Liver (tissue), 9 donors: Measurements from ENCODE around the gene UNC13A. TPM values are rescaled to one million over a fixed set of nuclear protein-coding genes. Genes with fewer than 3 reads are reported as not detected.

Experiments used
- DNase-seq: peaks from one replicate; pipeline ENCODE4 v3.0.0-alpha.2; 2017; ENCODE audit warnings: low spot score
- H3K27ac ChIP-seq, 2 donors: one replicate each; pipeline ENCODE4 v1.7.0; 2013; ENCODE audit warnings: inconsistent platforms in 2 of 2, low read length in 2 of 2, control low read depth in 1 of 2, low read depth in 1 of 2, mild to moderate bottlenecking in 1 of 2
- H3K27me3 ChIP-seq, 4 donors: one replicate each; pipeline versions ENCODE4 v1.6.1 to v1.7.0; 2013; ENCODE audit warnings: low read length in 3 of 4, inconsistent platforms in 1 of 4, mild to moderate bottlenecking in 1 of 4, moderate library complexity in 1 of 4; ENCODE audit not compliant: control insufficient read depth in 4 of 4, insufficient read depth in 4 of 4
- H3K36me3 ChIP-seq, 4 donors: one replicate each; pipeline versions ENCODE4 v1.6.1 to v1.7.0; 2013; ENCODE audit warnings: low read length in 3 of 4, mild to moderate bottlenecking in 3 of 4, low read depth in 1 of 4, moderate library complexity in 1 of 4; ENCODE audit not compliant: control insufficient read depth in 4 of 4, insufficient read depth in 3 of 4
- H3K4me1 ChIP-seq, 4 donors: one replicate each; pipeline versions ENCODE4 v1.6.1 to v1.7.0; 2013; ENCODE audit warnings: low read length in 3 of 4, mild to moderate bottlenecking in 3 of 4, moderate library complexity in 1 of 4; ENCODE audit not compliant: control insufficient read depth in 4 of 4, insufficient read depth in 4 of 4
- H3K4me3 ChIP-seq, 3 donors: one replicate each; pipeline versions ENCODE4 v1.6.1 to v1.7.0; 2013; ENCODE audit warnings: low read length in 3 of 3, control low read depth in 1 of 3, low read depth in 1 of 3, mild to moderate bottlenecking in 1 of 3
- H3K9ac ChIP-seq, 2 donors: one replicate each; pipeline ENCODE4 v1.7.0; 2013; ENCODE audit warnings: low read length in 2 of 2, mild to moderate bottlenecking in 2 of 2, moderate library complexity in 2 of 2, control low read depth in 1 of 2, low read depth in 1 of 2
- H3K9me3 ChIP-seq, 4 donors: one replicate each; pipeline versions ENCODE4 v1.6.1 to v1.7.0; 2013; ENCODE audit warnings: low read length in 3 of 4; ENCODE audit not compliant: control insufficient read depth in 4 of 4
- GABPA ChIP-seq, 2 donors: IDR thresholded peaks in 1 of 2; conservative IDR thresholded peaks in 1 of 2; 2 replicates each; pipeline ENCODE4 v1.6.1; 2016; ENCODE audit warnings: antibody characterized with exemption in 2 of 2, mild to moderate bottlenecking in 1 of 2, moderate library complexity in 1 of 2
- HNF4A ChIP-seq, 2 donors: conservative IDR thresholded peaks; 2 replicates each; pipeline ENCODE4 v1.6.1; 2016; ENCODE audit warnings: antibody characterized with exemption in 2 of 2, mild to moderate bottlenecking in 2 of 2
- HNF4G ChIP-seq: IDR thresholded peaks from 2 replicates; pipeline ENCODE4 v1.6.1; 2016; ENCODE audit warnings: antibody characterized with exemption
- JUND ChIP-seq, 2 donors: IDR thresholded peaks; 2 replicates each; pipeline ENCODE4 v1.6.1; 2016; ENCODE audit warnings: antibody characterized with exemption in 2 of 2
- NR2F2 ChIP-seq: IDR thresholded peaks from 2 replicates; pipeline ENCODE4 v1.6.1; 2016; ENCODE audit warnings: antibody characterized with exemption
- RAD21 ChIP-seq, 2 donors: IDR thresholded peaks; 2 replicates each; pipeline ENCODE4 v1.6.1; 2016; ENCODE audit warnings: antibody characterized with exemption in 2 of 2, mild to moderate bottlenecking in 2 of 2
- RXRA ChIP-seq, 2 donors: IDR thresholded peaks; 2 replicates each; pipeline ENCODE4 v1.6.1; 2017 to 2018; ENCODE audit warnings: antibody characterized with exemption in 2 of 2, mild to moderate bottlenecking in 1 of 2
- SP1 ChIP-seq: IDR thresholded peaks from 2 replicates; pipeline ENCODE4 v1.6.1; 2018; ENCODE audit warnings: antibody characterized with exemption, mild to moderate bottlenecking
- TAF1 ChIP-seq: conservative IDR thresholded peaks from 2 replicates; pipeline ENCODE4 v1.6.1; 2016; ENCODE audit warnings: antibody characterized with exemption, mild to moderate bottlenecking
- YY1 ChIP-seq: IDR thresholded peaks from 2 replicates; pipeline ENCODE4 v1.6.1; 2016; ENCODE audit warnings: antibody characterized with exemption, mild to moderate bottlenecking
- WGBS: extraction: QIAGEN DNeasy Blood & Tissue Kit; methylation state at CpG from one replicate; pipeline ENCODE4 v1.1.7; 2013; 5-methylcytosine and 5-hydroxymethylcytosine counted together
- polyA plus RNA-seq, 2 donors: library from polyadenylated mRNA; stranded (reverse) in 1 of 2; unstranded in 1 of 2; fragments of 200-250 nt in 1 of 2; fragments of >200 nt in 1 of 2; fragmentation: Nextera tagmentation in 1 of 2; extraction: Ambion mirVana in 1 of 2; gene quantifications; one replicate each; pipeline versions ENCODE4 v1.2.1 to v1.2.3, GENCODE V29; 2013 to 2015
- total RNA-seq, 2 donors: library from RNA; depleted of rRNA; stranded (reverse); fragments of >200 nt; gene quantifications; one replicate each; pipeline ENCODE4 v1.2.3, GENCODE V29; 2014
- TF ChIP-seq, protein P1 (sequence below): IDR thresholded peaks from 2 replicates; pipeline ENCODE4 v1.6.1; 2016; ENCODE audit warnings: antibody characterized with exemption
- TF ChIP-seq, protein P2 (sequence below): IDR thresholded peaks from 2 replicates; pipeline ENCODE4 v1.6.1; 2016; ENCODE audit warnings: antibody characterized with exemption
- TF ChIP-seq, protein P3 (sequence below): fragments of 150-350 bp; IDR thresholded peaks from 2 replicates; pipeline ENCODE4 v1.5.1; 2017; ENCODE audit warnings: improper control_type of control experiment, low read depth, low read length; ENCODE audit not compliant: missing input control
- TF ChIP-seq, protein P4 (sequence below): IDR thresholded peaks from 2 replicates; pipeline ENCODE4 v1.6.1; 2016; ENCODE audit warnings: antibody characterized with exemption, mild to moderate bottlenecking
- donor health status: healthy.
- donor health status: healthy.
- donor health status: healthy.
- donor health status: healthy.
- donor health status: healthy.

UNC13A gene
- total and polyA plus RNA-seq, 4 donors = under 0.01 to 0.01 TPM; not detected in 2

DNA sequence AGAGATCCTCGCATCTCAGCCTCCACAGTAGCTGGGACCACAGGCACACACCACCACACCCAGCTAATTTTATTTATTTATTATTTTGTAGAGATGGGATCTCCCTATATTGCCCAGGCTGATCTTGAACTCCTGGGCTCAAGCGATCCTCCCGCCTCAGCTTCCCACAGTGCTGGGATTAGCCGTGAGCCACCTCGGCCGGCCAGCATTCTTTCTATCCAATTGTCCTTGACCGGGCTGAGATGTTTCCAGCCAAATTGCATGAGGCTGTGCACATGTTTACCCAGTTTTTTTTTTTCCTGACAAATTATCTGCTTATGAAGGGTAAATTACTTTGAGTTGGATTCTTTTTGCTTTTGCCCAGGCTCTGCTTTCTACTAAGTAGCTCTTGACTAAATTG is 28.2 kb downstream of the UNC13A start:
- TF ChIP-seq, protein P1, sequence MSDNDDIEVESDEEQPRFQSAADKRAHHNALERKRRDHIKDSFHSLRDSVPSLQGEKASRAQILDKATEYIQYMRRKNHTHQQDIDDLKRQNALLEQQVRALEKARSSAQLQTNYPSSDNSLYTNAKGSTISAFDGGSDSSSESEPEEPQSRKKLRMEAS = no peak
- no peak for TF ChIP-seq SP1
- no peak for TF ChIP-seq TAF1
- no peak for TF ChIP-seq GABPA (IDR thresholded peaks at IDR 0.05 in 1 of 2, conservative IDR thresholded peaks at IDR 0.05 in 1 of 2)
- TF ChIP-seq, protein P2, sequence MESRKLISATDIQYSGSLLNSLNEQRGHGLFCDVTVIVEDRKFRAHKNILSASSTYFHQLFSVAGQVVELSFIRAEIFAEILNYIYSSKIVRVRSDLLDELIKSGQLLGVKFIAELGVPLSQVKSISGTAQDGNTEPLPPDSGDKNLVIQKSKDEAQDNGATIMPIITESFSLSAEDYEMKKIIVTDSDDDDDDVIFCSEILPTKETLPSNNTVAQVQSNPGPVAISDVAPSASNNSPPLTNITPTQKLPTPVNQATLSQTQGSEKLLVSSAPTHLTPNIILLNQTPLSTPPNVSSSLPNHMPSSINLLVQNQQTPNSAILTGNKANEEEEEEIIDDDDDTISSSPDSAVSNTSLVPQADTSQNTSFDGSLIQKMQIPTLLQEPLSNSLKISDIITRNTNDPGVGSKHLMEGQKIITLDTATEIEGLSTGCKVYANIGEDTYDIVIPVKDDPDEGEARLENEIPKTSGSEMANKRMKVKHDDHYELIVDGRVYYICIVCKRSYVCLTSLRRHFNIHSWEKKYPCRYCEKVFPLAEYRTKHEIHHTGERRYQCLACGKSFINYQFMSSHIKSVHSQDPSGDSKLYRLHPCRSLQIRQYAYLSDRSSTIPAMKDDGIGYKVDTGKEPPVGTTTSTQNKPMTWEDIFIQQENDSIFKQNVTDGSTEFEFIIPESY = no peak
- 66% methylated on average over 7 of the region's 7 CpGs for WGBS
- DNase-seq = no peak
- Histone ChIP-seq H3K27ac (no peak overlapping the region), H3K27me3 (no peaks in the 10 kb centered on the region), H3K9me3 (peaks cover 0 to 5% (median under 1%) of the 10 kb centered on the region in 4 donors), H3K4me3 (no peak overlapping the region), H3K36me3 (no peaks in the 10 kb centered on the region), H3K4me1 (no peaks in the 10 kb centered on the region), H3K9ac (no peak overlapping the region)

DNA sequence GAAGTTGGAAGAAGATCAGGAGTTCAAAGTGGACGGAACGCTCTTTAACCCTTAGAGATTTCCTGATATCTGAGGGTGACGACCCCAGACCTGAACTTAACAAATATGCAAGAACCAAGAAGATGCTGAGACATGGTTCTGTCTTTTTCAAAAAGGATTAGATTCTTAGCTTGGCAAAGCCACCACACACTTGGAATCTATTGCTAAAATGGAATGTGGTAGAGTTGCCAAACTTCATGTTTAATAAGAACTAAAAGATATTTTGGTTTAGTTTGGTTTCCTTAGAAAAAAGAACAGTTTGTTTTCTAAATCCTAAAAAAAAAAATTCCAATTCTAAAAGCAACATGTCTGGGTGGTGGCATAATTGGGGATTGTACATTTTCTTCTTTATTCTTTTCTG is 29.5 kb downstream of the UNC13A start:
- Histone ChIP-seq H3K36me3 (no peaks in the 10 kb centered on the region), H3K27me3 (no peaks in the 10 kb centered on the region), H3K4me1 (no peaks in the 10 kb centered on the region), H3K9me3 (peaks cover 0 to 10% (median 0%) of the 10 kb centered on the region in 4 donors), H3K9ac (no peak overlapping the region), H3K4me3 (no peak overlapping the region), H3K27ac (no peak overlapping the region)
- WGBS = 26% methylated on average over 3 of the region's 3 CpGs
- no peak for DNase-seq
- TF ChIP-seq TAF1 = no peak
- TF ChIP-seq NR2F2 = peak; percentile 88

DNA sequence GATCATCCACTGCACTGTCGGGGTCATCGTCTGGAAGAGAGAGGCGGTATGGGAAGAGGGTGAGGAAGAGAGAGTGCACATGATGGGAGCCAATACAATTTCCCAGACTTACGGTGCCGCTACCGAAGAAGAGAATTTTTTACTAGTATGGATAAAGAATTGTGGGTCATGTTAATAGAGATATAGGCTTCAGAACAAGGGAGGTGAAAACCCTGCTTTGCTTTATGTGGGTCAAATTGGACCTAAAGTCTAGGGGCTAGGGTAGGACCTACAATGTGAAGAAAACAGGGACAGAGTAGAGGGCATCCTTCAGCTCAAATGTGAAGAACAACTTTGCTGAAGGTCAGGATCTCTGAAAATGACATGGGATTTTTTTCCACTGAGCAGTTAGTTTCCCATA is 29.9 kb downstream of the UNC13A start:
- Histone ChIP-seq H3K4me1 (no peaks in the 10 kb centered on the region), H3K9ac (no peak overlapping the region), H3K27me3 (no peaks in the 10 kb centered on the region), H3K27ac (no peak overlapping the region), H3K36me3 (no peaks in the 10 kb centered on the region), H3K4me3 (no peak overlapping the region), H3K9me3 (peaks cover 0 to 10% (median 0%) of the 10 kb centered on the region in 4 donors)
- TF ChIP-seq, protein P1 = no peak
- TF ChIP-seq HNF4A (conservative IDR thresholded peaks at IDR 0.05) = no peak
- TF ChIP-seq, protein P2 = no peak
- no peak for TF ChIP-seq HNF4G
- TF ChIP-seq JUND (IDR thresholded peaks at IDR 0.05) = no peak
- no peak for TF ChIP-seq TAF1
- TF ChIP-seq RXRA (IDR thresholded peaks at IDR 0.05) = no peak
- TF ChIP-seq RAD21 (IDR thresholded peaks at IDR 0.05) = no peak
- no peak for TF ChIP-seq NR2F2
- TF ChIP-seq, protein P3, sequence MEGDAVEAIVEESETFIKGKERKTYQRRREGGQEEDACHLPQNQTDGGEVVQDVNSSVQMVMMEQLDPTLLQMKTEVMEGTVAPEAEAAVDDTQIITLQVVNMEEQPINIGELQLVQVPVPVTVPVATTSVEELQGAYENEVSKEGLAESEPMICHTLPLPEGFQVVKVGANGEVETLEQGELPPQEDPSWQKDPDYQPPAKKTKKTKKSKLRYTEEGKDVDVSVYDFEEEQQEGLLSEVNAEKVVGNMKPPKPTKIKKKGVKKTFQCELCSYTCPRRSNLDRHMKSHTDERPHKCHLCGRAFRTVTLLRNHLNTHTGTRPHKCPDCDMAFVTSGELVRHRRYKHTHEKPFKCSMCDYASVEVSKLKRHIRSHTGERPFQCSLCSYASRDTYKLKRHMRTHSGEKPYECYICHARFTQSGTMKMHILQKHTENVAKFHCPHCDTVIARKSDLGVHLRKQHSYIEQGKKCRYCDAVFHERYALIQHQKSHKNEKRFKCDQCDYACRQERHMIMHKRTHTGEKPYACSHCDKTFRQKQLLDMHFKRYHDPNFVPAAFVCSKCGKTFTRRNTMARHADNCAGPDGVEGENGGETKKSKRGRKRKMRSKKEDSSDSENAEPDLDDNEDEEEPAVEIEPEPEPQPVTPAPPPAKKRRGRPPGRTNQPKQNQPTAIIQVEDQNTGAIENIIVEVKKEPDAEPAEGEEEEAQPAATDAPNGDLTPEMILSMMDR = no peak
- TF ChIP-seq YY1 = no peak
- TF ChIP-seq, protein P4, sequence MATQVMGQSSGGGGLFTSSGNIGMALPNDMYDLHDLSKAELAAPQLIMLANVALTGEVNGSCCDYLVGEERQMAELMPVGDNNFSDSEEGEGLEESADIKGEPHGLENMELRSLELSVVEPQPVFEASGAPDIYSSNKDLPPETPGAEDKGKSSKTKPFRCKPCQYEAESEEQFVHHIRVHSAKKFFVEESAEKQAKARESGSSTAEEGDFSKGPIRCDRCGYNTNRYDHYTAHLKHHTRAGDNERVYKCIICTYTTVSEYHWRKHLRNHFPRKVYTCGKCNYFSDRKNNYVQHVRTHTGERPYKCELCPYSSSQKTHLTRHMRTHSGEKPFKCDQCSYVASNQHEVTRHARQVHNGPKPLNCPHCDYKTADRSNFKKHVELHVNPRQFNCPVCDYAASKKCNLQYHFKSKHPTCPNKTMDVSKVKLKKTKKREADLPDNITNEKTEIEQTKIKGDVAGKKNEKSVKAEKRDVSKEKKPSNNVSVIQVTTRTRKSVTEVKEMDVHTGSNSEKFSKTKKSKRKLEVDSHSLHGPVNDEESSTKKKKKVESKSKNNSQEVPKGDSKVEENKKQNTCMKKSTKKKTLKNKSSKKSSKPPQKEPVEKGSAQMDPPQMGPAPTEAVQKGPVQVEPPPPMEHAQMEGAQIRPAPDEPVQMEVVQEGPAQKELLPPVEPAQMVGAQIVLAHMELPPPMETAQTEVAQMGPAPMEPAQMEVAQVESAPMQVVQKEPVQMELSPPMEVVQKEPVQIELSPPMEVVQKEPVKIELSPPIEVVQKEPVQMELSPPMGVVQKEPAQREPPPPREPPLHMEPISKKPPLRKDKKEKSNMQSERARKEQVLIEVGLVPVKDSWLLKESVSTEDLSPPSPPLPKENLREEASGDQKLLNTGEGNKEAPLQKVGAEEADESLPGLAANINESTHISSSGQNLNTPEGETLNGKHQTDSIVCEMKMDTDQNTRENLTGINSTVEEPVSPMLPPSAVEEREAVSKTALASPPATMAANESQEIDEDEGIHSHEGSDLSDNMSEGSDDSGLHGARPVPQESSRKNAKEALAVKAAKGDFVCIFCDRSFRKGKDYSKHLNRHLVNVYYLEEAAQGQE = no peak
- WGBS = 78% methylated on average over 6 of the region's 6 CpGs
- DNase-seq = no peak
